SK-N-SH (cell line): ENCODE measurements around the gene ACTL8. TPM values are rescaled to one million over a fixed set of nuclear protein-coding genes. Genes with fewer than 3 reads are reported as not detected.

Experiments
- CTCF ChIA-PET: fragments of 300-600, 350-600 bp; formaldehyde crosslinking; extraction: SDS; loops from one replicate; lab custom pipeline; 2021; lab: Yijun Ruan, JAX
- POLR2A ChIA-PET: fragments of 350-600 bp; sonication (Branson Sonifier 250); formaldehyde crosslinking; extraction: SDS; loops from one replicate; lab custom pipeline; 2020; ENCODE audit warnings: antibody characterized with exemption, inconsistent platforms; lab: Yijun Ruan, JAX
- DNase-seq: peaks from one replicate; pipeline ENCODE4 v3.0.0; 2012
- H2AFZ ChIP-seq: fragments of 200-600 bp; sonication (generic); 2 replicates; pipeline ENCODE4 v1.8.1; 2016; ENCODE audit warnings: antibody characterized with exemption, mild to moderate bottlenecking, low read depth
- H3F3A ChIP-seq: fragments of 200-600 bp; sonication (generic); replicated peaks from 2 replicates; pipeline ENCODE3; 2016; ENCODE audit warnings: antibody characterized with exemption, mild to moderate bottlenecking; ENCODE audit not compliant: insufficient read depth
- H3K27ac ChIP-seq, 2 experiments: fragments of 200-500 bp in 1 of 2; fragments of 200-600 bp in 1 of 2; sonication (Bioruptor generic) in 1 of 2; sonication (generic), shearing (Covaris generic) in 1 of 2; 2 replicates each; pipeline versions ENCODE4 v1.5.1 to v1.6.1; 2014 to 2016; ENCODE audit warnings: low read depth in 2 of 2, inconsistent platforms in 1 of 2, low read length in 1 of 2, mild to moderate bottlenecking in 1 of 2, mixed read lengths in 1 of 2
- H3K27me3 ChIP-seq: fragments of 200-600 bp; sonication (generic), shearing (Covaris generic); 2 replicates; pipeline ENCODE4 v1.6.1; 2016; ENCODE audit warnings: mixed run types; ENCODE audit not compliant: insufficient read depth
- H3K36me3 ChIP-seq, 2 experiments: fragments of 200-500 bp in 1 of 2; fragments of 200-600 bp in 1 of 2; sonication (Bioruptor generic) in 1 of 2; sonication (generic) in 1 of 2; replicated peaks in 1 of 2; 2 replicates each; pipeline versions ENCODE3 to v1.5.1; 2014 to 2016; ENCODE audit warnings: low read length in 1 of 2, mild to moderate bottlenecking in 1 of 2; ENCODE audit not compliant: insufficient read depth in 2 of 2, control insufficient read depth in 1 of 2
- H3K4me1 ChIP-seq, 2 experiments: fragments of 200-500 bp in 1 of 2; fragments of 200-600 bp in 1 of 2; sonication (Bioruptor generic) in 1 of 2; sonication (generic), shearing (Covaris generic) in 1 of 2; 2 replicates each; pipeline versions ENCODE4 v1.5.1 to v1.6.1; 2014 to 2016; ENCODE audit warnings: low read depth in 1 of 2, low read length in 1 of 2, mixed run types in 1 of 2; ENCODE audit not compliant: insufficient read depth in 2 of 2, control insufficient read depth in 1 of 2
- H3K4me2 ChIP-seq: fragments of 200-600 bp; sonication (generic), shearing (Covaris generic); 2 replicates; pipeline ENCODE4 v1.6.1; 2017; ENCODE audit warnings: mixed run types
- H3K4me3 ChIP-seq, 2 experiments: fragments of 200-500 bp in 1 of 2; fragments of 200-600 bp in 1 of 2; sonication (Bioruptor generic) in 1 of 2; sonication (generic), shearing (Covaris generic) in 1 of 2; 2 replicates each; pipeline versions ENCODE4 v1.5.1 to v1.8.1; 2014 to 2016; ENCODE audit warnings: low read depth in 2 of 2, inconsistent platforms in 1 of 2, low read length in 1 of 2, mild to moderate bottlenecking in 1 of 2, mixed read lengths in 1 of 2, moderate library complexity in 1 of 2
- H3K79me2 ChIP-seq: fragments of 200-600 bp; sonication (generic); 2 replicates; pipeline ENCODE4 v1.8.1; 2017; ENCODE audit warnings: mild to moderate bottlenecking; ENCODE audit not compliant: insufficient read depth
- H3K9ac ChIP-seq: fragments of 200-600 bp; sonication (generic); 2 replicates; pipeline ENCODE4 v1.6.1; 2017; ENCODE audit warnings: mixed run types
- H3K9me2 ChIP-seq: fragments of 200-600 bp; sonication (generic); 2 replicates; pipeline ENCODE4 v1.6.1; 2017; ENCODE audit warnings: mixed run types
- H3K9me3 ChIP-seq: fragments of 200-600 bp; sonication (generic); 2 replicates; pipeline ENCODE4 v1.6.1; 2017; ENCODE audit warnings: mixed run types, mild to moderate bottlenecking, moderate library complexity
- H4K20me1 ChIP-seq: fragments of 200-600 bp; sonication (generic); 2 replicates; pipeline ENCODE4 v1.6.1; 2017; ENCODE audit warnings: mild to moderate bottlenecking, mixed run types; ENCODE audit not compliant: insufficient read depth
- CHD2 ChIP-seq: fragments of 150-350 bp; IDR thresholded peaks from 2 replicates; pipeline ENCODE4 v1.6.1; 2018; ENCODE audit warnings: low read length; ENCODE audit not compliant: partially characterized antibody
- EZH2phosphoT487 ChIP-seq: fragments of 200-600 bp; sonication (generic); IDR thresholded peaks from 2 replicates; pipeline ENCODE4 v1.6.1; 2017; ENCODE audit warnings: low read depth, mixed run types, mild to moderate bottlenecking, antibody characterized with exemption, moderate library complexity, borderline replicate concordance
- FOXJ3 ChIP-seq: sonication (generic); formaldehyde crosslinking; IDR thresholded peaks from 2 replicates; pipeline ENCODE4 v1.5.1; 2020; ENCODE audit warnings: mild to moderate bottlenecking, missing genetic modification reagents
- MEF2A ChIP-seq: IDR thresholded peaks from 2 replicates; pipeline ENCODE4 v1.4.0; 2012; ENCODE audit warnings: low read depth, borderline replicate concordance
- MXI1 ChIP-seq: IDR thresholded peaks from 2 replicates; pipeline ENCODE4 v1.6.1; 2012; ENCODE audit warnings: mild to moderate bottlenecking, low read depth, low read length, improper control_type of control experiment
- NFIC ChIP-seq: IDR thresholded peaks from 2 replicates; pipeline ENCODE4 v1.4.0; 2012; ENCODE audit warnings: borderline replicate concordance
- RCOR1 ChIP-seq: fragments of 150-350 bp; IDR thresholded peaks from 2 replicates; pipeline ENCODE4 v1.6.1; 2017; ENCODE audit warnings: antibody characterized with exemption, low read length
- SIN3A ChIP-seq: IDR thresholded peaks from 2 replicates; pipeline ENCODE4 v1.6.1; 2012; ENCODE audit warnings: low read depth, mild to moderate bottlenecking, low read length, moderate library complexity, borderline replicate concordance
- TEAD4 ChIP-seq: IDR thresholded peaks from 2 replicates; pipeline ENCODE4 v1.4.0; 2012; ENCODE audit warnings: mild to moderate bottlenecking, borderline replicate concordance; ENCODE audit not compliant: insufficient read depth
- YY1 ChIP-seq: IDR thresholded peaks from 2 replicates; pipeline ENCODE4 v1.4.0; 2012; ENCODE audit warnings: low read depth, mild to moderate bottlenecking
- WGBS: methylation state at CpG from one replicate; pipeline ENCODE4 v1.1.6; 2017; ENCODE audit warnings: low lambda C conversion rate; 5-methylcytosine and 5-hydroxymethylcytosine counted together
- polyA plus RNA-seq, 3 experiments: library from polyadenylated mRNA; depleted of rRNA; stranded (reverse); fragments of >200 nt; gene quantifications; 2 replicates each; pipeline ENCODE4 v1.2.3, GENCODE V29; 2012
- TF ChIP-seq, protein P1 (sequence below): IDR thresholded peaks from 2 replicates; pipeline ENCODE4 v1.4.0; 2012; ENCODE audit warnings: low read depth, borderline replicate concordance
- TF ChIP-seq, protein P2 (sequence below): IDR thresholded peaks from 2 replicates; pipeline ENCODE4 v1.4.0; 2012; ENCODE audit warnings: low read depth
- TF ChIP-seq, protein P3 (sequence below): fragments of 200-600 bp; sonication (generic); IDR thresholded peaks from 2 replicates; pipeline ENCODE4 v1.6.1; 2017; ENCODE audit warnings: antibody characterized with exemption, mild to moderate bottlenecking, moderate library complexity
- TF ChIP-seq, protein P4 (sequence below): IDR thresholded peaks from 2 replicates; pipeline ENCODE4 v1.4.0; 2012; ENCODE audit warnings: low read depth, borderline replicate concordance
- TF ChIP-seq, protein P5 (sequence below): fragments of 150-350 bp; IDR thresholded peaks from 2 replicates; pipeline ENCODE4 v1.6.1; 2016; ENCODE audit warnings: mild to moderate bottlenecking, low read depth, low read length

ACTL8 gene
- polyA plus RNA-seq, 1 of the 3 experiments (the other 2 are of a cell fraction): 0.05 TPM

DNA sequence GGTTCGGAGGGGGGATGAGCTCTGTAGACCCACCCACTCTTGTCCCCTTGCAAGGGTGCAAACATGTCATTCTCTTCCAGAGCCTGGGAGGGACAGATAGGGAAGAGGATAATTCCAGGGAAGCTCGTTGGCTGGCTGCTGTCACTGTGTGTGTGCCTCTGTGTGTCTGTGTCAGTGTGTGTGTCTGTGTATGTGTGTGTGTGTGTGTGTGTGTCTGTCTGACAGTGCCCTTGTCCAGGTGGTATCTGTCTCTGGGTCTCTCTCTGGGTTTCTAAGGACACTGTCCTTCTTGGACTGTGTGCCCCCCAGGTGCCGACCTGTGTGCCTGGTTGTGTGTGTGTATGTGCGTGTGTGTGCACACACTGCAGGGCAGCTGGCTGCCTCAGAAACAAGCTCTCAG, 90.5 kb downstream of the ACTL8 start (continued):
- TF ChIP-seq, protein P1, sequence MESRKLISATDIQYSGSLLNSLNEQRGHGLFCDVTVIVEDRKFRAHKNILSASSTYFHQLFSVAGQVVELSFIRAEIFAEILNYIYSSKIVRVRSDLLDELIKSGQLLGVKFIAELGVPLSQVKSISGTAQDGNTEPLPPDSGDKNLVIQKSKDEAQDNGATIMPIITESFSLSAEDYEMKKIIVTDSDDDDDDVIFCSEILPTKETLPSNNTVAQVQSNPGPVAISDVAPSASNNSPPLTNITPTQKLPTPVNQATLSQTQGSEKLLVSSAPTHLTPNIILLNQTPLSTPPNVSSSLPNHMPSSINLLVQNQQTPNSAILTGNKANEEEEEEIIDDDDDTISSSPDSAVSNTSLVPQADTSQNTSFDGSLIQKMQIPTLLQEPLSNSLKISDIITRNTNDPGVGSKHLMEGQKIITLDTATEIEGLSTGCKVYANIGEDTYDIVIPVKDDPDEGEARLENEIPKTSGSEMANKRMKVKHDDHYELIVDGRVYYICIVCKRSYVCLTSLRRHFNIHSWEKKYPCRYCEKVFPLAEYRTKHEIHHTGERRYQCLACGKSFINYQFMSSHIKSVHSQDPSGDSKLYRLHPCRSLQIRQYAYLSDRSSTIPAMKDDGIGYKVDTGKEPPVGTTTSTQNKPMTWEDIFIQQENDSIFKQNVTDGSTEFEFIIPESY: no peak
- TF ChIP-seq, protein P2, sequence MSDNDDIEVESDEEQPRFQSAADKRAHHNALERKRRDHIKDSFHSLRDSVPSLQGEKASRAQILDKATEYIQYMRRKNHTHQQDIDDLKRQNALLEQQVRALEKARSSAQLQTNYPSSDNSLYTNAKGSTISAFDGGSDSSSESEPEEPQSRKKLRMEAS: no peak
- no peak for TF ChIP-seq EZH2phosphoT487

DNA sequence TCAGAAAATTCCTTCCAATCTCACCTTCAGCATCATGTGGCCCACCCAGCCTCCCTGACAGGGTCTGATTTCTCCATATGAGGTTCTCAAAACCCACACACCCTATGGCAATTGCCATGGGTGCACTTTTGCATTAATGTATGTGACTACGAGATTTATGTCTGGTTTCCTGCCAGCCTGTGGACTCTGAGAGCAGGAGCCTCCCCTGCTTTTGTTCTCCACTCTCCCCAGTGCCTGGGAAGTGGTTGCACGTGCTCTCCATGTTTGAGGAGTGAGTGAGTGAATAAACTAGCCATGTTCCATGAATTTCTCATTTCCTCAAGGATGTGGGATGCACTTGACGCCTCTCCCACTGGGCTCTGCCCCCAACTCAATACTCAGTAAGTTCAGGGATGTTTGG, 91.2 kb downstream of the ACTL8 start:
- Histone ChIP-seq H3K9me3 (no peaks in the 10 kb centered on the region), H2AFZ (no peak overlapping the region), H3K4me1 (no peaks in the 10 kb centered on the region; a peak in 1 of 4 replicates), H3K9ac (no peak overlapping the region), H3F3A (no peaks in the 10 kb centered on the region), H3K27me3 (no peaks in the 10 kb centered on the region), H3K79me2 (no peaks in the 10 kb centered on the region), H4K20me1 (no peaks in the 10 kb centered on the region), H3K36me3 (no peaks in the 10 kb centered on the region), H3K27ac (no peak overlapping the region), H3K4me3 (no peak overlapping the region), H3K4me2 (no peak overlapping the region), H3K9me2 (no peaks in the 10 kb centered on the region)
- no peak for TF ChIP-seq NFIC
- TF ChIP-seq YY1: no peak
- TF ChIP-seq, protein P3, sequence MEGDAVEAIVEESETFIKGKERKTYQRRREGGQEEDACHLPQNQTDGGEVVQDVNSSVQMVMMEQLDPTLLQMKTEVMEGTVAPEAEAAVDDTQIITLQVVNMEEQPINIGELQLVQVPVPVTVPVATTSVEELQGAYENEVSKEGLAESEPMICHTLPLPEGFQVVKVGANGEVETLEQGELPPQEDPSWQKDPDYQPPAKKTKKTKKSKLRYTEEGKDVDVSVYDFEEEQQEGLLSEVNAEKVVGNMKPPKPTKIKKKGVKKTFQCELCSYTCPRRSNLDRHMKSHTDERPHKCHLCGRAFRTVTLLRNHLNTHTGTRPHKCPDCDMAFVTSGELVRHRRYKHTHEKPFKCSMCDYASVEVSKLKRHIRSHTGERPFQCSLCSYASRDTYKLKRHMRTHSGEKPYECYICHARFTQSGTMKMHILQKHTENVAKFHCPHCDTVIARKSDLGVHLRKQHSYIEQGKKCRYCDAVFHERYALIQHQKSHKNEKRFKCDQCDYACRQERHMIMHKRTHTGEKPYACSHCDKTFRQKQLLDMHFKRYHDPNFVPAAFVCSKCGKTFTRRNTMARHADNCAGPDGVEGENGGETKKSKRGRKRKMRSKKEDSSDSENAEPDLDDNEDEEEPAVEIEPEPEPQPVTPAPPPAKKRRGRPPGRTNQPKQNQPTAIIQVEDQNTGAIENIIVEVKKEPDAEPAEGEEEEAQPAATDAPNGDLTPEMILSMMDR: no peak
- TF ChIP-seq CHD2: no peak
- no peak for DNase-seq
- CTCF ChIA-PET: interaction anchor here (0.9 kb wide), 1 partner anchor 192 kb away, joined by 3 read pairs; no protein-coding TSS in a partner anchor
- POLR2A ChIA-PET: no interaction called here
- 40% methylated on average over 3 of the region's 3 CpGs for WGBS

DNA sequence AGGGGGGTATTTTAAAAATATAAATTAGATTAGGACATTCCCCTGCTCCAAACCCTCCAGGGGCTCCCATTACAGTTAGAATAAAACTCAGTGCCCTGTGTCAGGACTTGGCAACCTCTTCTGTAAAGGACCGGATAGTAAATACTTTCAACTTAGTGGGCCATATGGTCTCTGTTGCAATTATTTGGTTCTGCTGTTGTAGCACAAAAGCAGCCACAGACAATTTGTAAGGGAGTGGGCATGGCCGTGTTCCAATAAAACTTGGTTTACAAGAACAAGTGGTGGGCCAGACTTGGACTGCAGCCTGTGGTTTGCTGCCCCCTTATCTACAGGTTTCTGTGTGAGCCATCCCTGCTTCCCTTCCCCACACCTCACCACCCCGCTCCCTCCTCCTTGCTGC, 92.0 kb downstream of the ACTL8 start:
- no peak overlapping the region for H2AFZ ChIP-seq
- no peaks in the 10 kb centered on the region; a peak in 1 of 4 replicates for H3K4me1 ChIP-seq
- H3K4me3 ChIP-seq: no peak overlapping the region
- no peak overlapping the region for H3K4me2 ChIP-seq
- no peaks in the 10 kb centered on the region for H3K36me3 ChIP-seq
- CTCF ChIA-PET: no interaction called here
- no peak overlapping the region for H3K9ac ChIP-seq
- no peak for DNase-seq
- H3F3A ChIP-seq: no peaks in the 10 kb centered on the region
- no peaks in the 10 kb centered on the region for H3K79me2 ChIP-seq
- no peaks in the 10 kb centered on the region for H3K27me3 ChIP-seq
- TF ChIP-seq, protein P3: no peak
- TF ChIP-seq FOXJ3 (no peak), MEF2A (no peak), MXI1 (no peak), RCOR1 (no peak), SIN3A (no peak), TEAD4 (no peak)
- TF ChIP-seq, protein P4, sequence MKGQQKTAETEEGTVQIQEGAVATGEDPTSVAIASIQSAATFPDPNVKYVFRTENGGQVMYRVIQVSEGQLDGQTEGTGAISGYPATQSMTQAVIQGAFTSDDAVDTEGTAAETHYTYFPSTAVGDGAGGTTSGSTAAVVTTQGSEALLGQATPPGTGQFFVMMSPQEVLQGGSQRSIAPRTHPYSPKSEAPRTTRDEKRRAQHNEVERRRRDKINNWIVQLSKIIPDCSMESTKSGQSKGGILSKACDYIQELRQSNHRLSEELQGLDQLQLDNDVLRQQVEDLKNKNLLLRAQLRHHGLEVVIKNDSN: no peak
- TF ChIP-seq, protein P2: no peak
- TF ChIP-seq, protein P5, sequence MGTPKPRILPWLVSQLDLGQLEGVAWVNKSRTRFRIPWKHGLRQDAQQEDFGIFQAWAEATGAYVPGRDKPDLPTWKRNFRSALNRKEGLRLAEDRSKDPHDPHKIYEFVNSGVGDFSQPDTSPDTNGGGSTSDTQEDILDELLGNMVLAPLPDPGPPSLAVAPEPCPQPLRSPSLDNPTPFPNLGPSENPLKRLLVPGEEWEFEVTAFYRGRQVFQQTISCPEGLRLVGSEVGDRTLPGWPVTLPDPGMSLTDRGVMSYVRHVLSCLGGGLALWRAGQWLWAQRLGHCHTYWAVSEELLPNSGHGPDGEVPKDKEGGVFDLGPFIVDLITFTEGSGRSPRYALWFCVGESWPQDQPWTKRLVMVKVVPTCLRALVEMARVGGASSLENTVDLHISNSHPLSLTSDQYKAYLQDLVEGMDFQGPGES: no peak
- H3K9me3 ChIP-seq: no peaks in the 10 kb centered on the region
- H3K9me2 ChIP-seq: no peaks in the 10 kb centered on the region
- no peaks in the 10 kb centered on the region for H4K20me1 ChIP-seq
- 24% methylated on average over 3 of the region's 3 CpGs for WGBS
- POLR2A ChIA-PET: no interaction called here
- no peak overlapping the region for H3K27ac ChIP-seq
